ENCODE results near the gene SNTG2. TPM values are rescaled to one million over a fixed set of nuclear protein-coding genes. Genes with fewer than 3 reads are reported as not detected.
"Not testable (repeated sequence)": the region's sequence is repeated elsewhere in the genome, so short reads cannot be mapped to it uniquely, and the experiment has no call there.

The SNTG2 gene
- total RNA-seq, 1 experiment from 2014 or later = 0.86 TPM

GRCh38 chr2:1187189-1187588 lies 236.5 kb downstream of the SNTG2 start:
- no peak for DNase-seq (ENCODE audit: low spot score)

DNA sequence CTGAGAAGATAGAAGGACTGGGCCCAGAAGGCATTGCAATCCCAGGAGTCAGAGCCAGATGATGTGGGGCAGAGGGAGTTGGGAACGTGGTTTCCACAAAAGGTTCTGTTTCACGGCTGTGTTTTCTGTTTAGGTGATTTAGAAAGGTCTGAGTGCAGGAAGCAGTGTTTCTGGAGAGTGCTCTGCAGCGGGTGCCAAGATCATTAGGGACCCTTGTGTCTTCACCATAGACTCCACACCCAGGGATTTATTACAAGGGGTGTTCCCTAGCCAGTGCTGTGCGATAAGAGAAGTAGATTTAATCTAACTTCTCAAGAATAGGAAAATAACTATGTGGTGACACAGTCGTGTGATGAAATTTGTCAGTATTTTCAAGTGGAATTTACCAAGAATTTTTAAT lies 241.5 kb downstream of the SNTG2 start:
- DNase-seq (ENCODE audit: low spot score) = no peak

DNA sequence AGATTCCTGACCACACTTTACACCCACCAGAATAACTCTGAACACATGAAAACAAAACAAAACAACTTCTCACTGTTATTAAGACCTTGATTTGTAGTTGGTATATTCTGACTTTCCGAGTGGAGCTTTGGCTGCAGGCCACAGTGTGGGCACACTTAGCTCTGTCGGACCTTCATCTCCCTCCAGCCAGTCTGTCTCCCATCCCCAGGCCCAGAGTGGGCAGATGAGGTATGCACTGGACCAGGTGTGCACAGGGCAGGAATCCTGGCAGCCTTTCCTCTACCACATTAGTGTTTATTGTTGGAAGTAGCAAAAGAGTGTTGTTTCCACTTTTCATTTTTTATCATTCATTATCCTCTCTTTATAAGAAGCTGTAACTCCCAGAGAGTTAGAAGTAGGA lies 243.2 kb downstream of the SNTG2 start:
- no peak for DNase-seq (ENCODE audit: low spot score)

GRCh38 chr2:1203772-1204171 lies 253.1 kb downstream of the SNTG2 start:
- no peak for DNase-seq (ENCODE audit: low spot score)

DNA sequence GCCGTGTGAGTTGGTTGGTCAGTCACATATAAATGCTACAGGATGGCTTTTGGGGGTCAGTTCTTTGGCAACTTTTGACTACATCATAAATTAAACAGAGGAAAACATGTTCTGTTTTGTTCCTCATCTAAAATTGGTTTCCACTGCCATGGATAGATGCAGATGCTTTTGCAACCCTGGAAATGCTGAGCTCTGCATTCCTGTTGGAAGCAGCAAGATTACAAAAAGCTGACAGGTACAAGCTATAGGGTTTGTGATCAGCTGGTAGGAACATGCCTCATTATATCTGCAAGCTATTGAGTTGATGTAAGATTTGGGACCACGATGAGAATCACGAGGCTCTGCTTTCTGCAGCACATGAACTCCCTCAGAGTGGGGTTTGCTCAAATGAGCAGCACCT lies 255.2 kb downstream of the SNTG2 start:
- no peak for DNase-seq (ENCODE audit: low spot score)

GRCh38 chr2:1207962-1208510 lies 257.4 kb downstream of the SNTG2 start:
- DNase-seq (ENCODE audit: low spot score) = no peak

- no peak for DNase-seq (ENCODE audit: low spot score)
Observed at GRCh38 chr2:1208522-1208921, 257.9 kb downstream of the SNTG2 start.

GRCh38 chr2:1209246-1209645 lies 258.6 kb downstream of the SNTG2 start:
- no peak for DNase-seq (ENCODE audit: low spot score)

DNA sequence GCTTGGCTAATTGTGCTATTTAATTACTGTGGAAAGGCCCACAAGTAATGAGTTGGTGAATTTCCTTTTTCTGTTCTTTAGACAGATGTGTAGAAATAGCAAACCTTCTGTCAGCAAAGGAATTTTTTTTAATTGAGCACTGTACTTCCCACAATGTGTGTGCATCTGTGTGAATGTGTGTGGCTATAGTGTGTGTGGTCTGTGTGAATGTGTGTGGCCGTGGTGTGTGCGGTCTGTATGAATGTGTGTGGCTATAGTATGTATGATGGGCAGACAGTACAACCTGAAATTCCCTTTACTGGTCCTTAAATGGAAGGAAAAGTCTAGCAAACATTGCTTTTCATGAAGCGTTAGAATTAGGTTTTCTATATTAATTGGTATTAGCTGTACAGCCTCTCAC lies 259.1 kb downstream of the SNTG2 start:
- DNase-seq (ENCODE audit: low spot score) = no peak

- no peak for DNase-seq (ENCODE audit: low spot score)
Observed at GRCh38 chr2:1210352-1210751, 259.7 kb downstream of the SNTG2 start.

GRCh38 chr2:1219901-1220573 lies 269.4 kb downstream of the SNTG2 start:
- no peak for DNase-seq (ENCODE audit: low spot score)

GRCh38 chr2:1222056-1222455 lies 271.4 kb downstream of the SNTG2 start:
- DNase-seq (ENCODE audit: low spot score) = no peak

DNA sequence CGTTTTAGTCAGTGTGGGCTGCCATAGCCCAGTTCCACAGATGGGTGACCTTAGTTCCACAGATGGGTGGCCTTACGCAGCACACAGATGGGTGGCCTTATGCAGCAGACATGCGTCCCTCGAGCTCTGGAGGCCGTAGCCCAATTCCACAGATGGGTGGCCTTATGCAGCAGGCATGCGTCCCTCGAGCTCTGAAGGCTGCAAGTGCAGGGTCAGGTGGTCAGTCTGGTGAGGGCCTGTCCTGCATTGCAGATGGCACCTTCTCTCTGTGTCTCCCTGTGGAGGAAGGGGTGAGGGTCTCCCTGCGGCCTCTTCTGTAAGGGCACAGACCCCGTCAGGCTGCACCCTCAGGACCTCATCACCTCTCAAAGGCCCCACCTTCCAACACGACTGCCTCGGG lies 273.1 kb downstream of the SNTG2 start:
- DNase-seq (ENCODE audit: low spot score) = no peak

- DNase-seq (ENCODE audit: low spot score) = no peak
Observed at GRCh38 chr2:1224901-1225300, 274.3 kb downstream of the SNTG2 start.

GRCh38 chr2:1226766-1227165 lies 276.1 kb downstream of the SNTG2 start:
- no peak for DNase-seq (ENCODE audit: low spot score)

- no peak for DNase-seq (ENCODE audit: low spot score)
Observed at GRCh38 chr2:1227274-1227900, 276.7 kb downstream of the SNTG2 start.

DNA sequence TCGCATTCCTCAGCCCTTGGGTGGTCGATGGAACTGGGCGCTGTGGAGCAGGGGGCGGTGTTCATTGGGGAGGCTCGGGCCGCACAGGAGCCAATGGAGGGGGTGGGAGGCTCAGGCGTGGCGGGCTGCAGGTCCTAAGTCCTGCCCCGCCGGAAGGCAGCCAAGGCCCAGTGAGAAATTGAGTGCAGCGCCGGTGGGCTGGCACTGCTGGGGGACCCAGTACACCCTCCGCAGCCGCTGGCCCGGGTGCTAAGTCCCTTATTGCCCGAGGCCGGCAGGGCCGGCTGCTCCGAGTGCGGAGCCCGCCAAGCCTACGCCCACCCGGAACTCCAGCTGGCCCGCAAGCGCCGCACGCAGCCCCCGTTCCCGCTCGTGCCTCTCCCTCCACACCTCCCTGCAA lies 278.9 kb downstream of the SNTG2 start:
- DNase-seq (ENCODE audit: low spot score) = not testable (repeated sequence)

GRCh38 chr2:1230155-1230893 lies 279.7 kb downstream of the SNTG2 start:
- DNase-seq (ENCODE audit: low spot score) = no peak

GRCh38 chr2:1231466-1232063 lies 280.9 kb downstream of the SNTG2 start:
- DNase-seq (ENCODE audit: low spot score) = no peak

DNA sequence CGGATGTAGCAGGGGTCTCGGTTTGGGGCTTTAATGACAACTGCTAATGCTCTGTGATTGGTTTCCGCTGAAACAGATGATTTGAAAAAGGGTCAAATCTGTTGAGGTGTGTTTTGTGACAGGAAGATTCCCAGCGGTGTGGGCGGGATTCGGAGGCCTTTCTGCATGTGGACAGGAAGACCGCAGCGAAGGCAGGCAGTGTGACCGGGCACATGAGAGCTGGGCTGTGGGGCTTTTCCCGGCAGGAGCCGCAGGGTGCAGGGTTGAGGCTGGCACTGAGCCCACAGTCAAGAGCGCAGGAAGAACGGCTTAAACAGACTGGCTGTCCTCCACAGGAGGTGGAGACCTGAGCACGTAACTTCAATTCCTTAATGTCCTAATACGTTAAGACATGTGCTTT lies 282.6 kb downstream of the SNTG2 start:
- no peak for DNase-seq (ENCODE audit: low spot score)

DNA sequence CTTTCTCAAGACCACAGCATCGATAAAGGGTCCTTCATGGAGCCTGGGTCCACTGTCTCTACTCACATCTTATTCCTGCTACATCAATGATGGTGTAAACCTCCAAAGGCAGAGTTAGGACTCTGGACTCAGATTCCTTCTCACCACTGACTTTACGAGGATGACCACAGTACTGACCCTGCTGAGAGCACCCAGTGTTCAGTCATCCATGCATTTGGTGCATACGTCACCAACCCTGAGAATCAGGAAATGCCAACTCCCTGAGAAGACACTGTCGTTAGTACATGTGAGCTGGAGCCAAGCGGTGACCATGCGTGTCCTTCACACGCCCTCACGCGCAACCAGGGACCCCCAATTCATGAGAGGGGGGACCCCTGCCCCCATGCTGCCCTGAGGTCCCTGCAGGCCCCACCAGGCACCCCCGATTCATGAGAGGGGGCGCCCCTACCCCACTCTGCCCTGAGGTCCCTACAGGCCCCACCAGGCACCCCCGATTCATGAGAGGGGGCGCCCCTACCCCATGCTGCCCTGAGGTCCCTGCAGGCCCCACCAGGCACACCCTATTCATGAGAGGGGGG lies 284.2 kb downstream of the SNTG2 start:
- DNase-seq (ENCODE audit: low spot score) = peak; percentile 59

DNA sequence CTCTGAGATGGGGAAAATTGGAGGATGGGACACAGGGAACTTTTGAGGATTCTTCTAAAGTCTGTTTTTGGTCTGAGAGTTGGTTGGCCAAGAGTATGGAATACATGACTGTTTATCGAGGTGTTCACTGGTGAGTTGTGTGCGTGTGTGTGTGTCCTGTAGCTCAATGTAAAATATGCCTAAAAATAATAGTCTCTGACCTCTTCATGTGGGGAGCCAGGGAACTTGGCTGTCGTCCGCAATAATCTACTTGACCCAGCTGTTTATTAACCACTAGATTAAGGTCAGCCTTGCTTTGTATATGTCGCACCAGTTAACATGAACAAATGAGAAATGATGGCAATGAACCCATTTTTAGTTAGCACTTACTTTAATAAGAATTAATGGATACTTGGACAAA lies 285.2 kb downstream of the SNTG2 start:
- no peak for DNase-seq (ENCODE audit: low spot score)
